MCF 10A (cell line): ENCODE results near the gene DUS1L. TPM values are rescaled to one million over a fixed set of nuclear protein-coding genes. Genes with fewer than 3 reads are reported as not detected.

ENCODE experiments used
- BruUV-seq: library from RNA; stranded (reverse); fragments of 400-500 nt; replicated peaks from 2 replicates; lab custom pipeline; 2021; lab: Mats Ljungman, UMichigan
- CTCF ChIA-PET: fragments of 300-600 bp; sonication (Branson Sonifier 250); formaldehyde crosslinking; extraction: SDS; loops from one replicate; lab custom pipeline; 2021; ENCODE audit warnings: antibody characterized with exemption, inconsistent platforms; lab: Yijun Ruan, JAX
- POLR2A ChIA-PET: fragments of 300-600, 350-650 bp; sonication (Branson Sonifier 250); formaldehyde crosslinking; extraction: SDS; loops from one replicate; lab custom pipeline; 2020; ENCODE audit warnings: antibody characterized with exemption, inconsistent platforms; lab: Yijun Ruan, JAX
- DNase-seq: peaks from one replicate; pipeline ENCODE4 v3.0.0-alpha.2; 2018; ENCODE audit not compliant: unreplicated experiment
- H3K27ac Mint-ChIP-seq: one replicate; pipeline ENCODE4 v1.8.0; 2022; ENCODE audit warnings: mild to moderate bottlenecking, low read depth, mixed read lengths; ENCODE audit not compliant: unreplicated experiment
- H3K27me3 Mint-ChIP-seq: one replicate; pipeline ENCODE4 v1.8.0; 2022; ENCODE audit warnings: mixed read lengths; ENCODE audit not compliant: insufficient read depth, unreplicated experiment
- H3K36me3 Mint-ChIP-seq: one replicate; pipeline ENCODE4 v1.8.0; 2022; ENCODE audit warnings: mild to moderate bottlenecking, moderate library complexity, mixed read lengths; ENCODE audit not compliant: insufficient read depth, unreplicated experiment
- H3K4me1 Mint-ChIP-seq: one replicate; pipeline ENCODE4 v1.8.0; 2022; ENCODE audit warnings: mixed read lengths; ENCODE audit not compliant: insufficient read depth, unreplicated experiment
- H3K4me3 Mint-ChIP-seq: one replicate; pipeline ENCODE4 v1.8.0; 2022; ENCODE audit warnings: mild to moderate bottlenecking, moderate library complexity, mixed read lengths; ENCODE audit not compliant: unreplicated experiment
- H3K9me3 Mint-ChIP-seq: one replicate; pipeline ENCODE4 v1.8.0; 2022; ENCODE audit warnings: mixed read lengths; ENCODE audit not compliant: unreplicated experiment
- CTCF ChIP-seq: fragments of 200-600 bp; IDR thresholded peaks from one replicate; pipeline ENCODE4 v1.8.0; 2022; ENCODE audit warnings: antibody characterized with exemption, mild to moderate bottlenecking; ENCODE audit not compliant: unreplicated experiment
- intact Hi-C: fragments of 100-400 bp; cut with micrococcal nuclease; formaldehyde crosslinking; loops from 2 replicates; pipeline ENCODE4 v1.14.1; 2022
- total RNA-seq: library from RNA; stranded (reverse); gene quantifications from 2 replicates; pipeline ENCODE4 v1.2.3, GENCODE V29; 2022

DUS1L gene
- total RNA-seq, 1 experiment from 2014 or later = 116 TPM

GRCh38 chr17:82113422-82113821 is 47.8 kb upstream of the DUS1L start:
- DNase-seq = no peak
- no peaks in the 10 kb centered on the region for H3K9me3 Mint-ChIP-seq
- no TSS peak for BruUV-seq
- H3K27ac Mint-ChIP-seq = no peak overlapping the region
- no peak overlapping the region for H3K4me3 Mint-ChIP-seq
- CTCF ChIA-PET = interaction anchor here (1.4 kb wide), 1 partner anchor 9 kb away, joined by 4 read pairs; no protein-coding TSS in a partner anchor
- H3K36me3 Mint-ChIP-seq = peaks cover 18% of the 10 kb centered on the region
- no peaks in the 10 kb centered on the region for H3K27me3 Mint-ChIP-seq
- intact Hi-C loops = no loop called here
- no peaks in the 10 kb centered on the region for H3K4me1 Mint-ChIP-seq
- POLR2A ChIA-PET = no interaction called here
- no peak for TF ChIP-seq CTCF

GRCh38 chr17:82112914-82113311 is 47.3 kb upstream of the DUS1L start:
- ChIA-PET CTCF (interaction anchor here (1.4 kb wide), 1 partner anchor 9 kb away, joined by 4 read pairs; no protein-coding TSS in a partner anchor), POLR2A (interaction anchor here (1.0 kb wide), 1 partner anchor 15 kb away, joined by 7 read pairs; the partner anchor contains the start of gene FASN)
- Mint-ChIP-seq H3K9me3 (no peaks in the 10 kb centered on the region), H3K36me3 (peaks cover 21% of the 10 kb centered on the region), H3K27me3 (no peaks in the 10 kb centered on the region), H3K4me3 (no peak overlapping the region), H3K4me1 (no peaks in the 10 kb centered on the region), H3K27ac (no peak overlapping the region)
- intact Hi-C loops = no loop called here
- DNase-seq = no peak
- BruUV-seq = no TSS peak
- TF ChIP-seq CTCF = no peak

- BruUV-seq = no TSS peak
- Mint-ChIP-seq H3K9me3 (no peaks in the 10 kb centered on the region), H3K4me3 (no peak overlapping the region), H3K27ac (no peak overlapping the region), H3K36me3 (peaks cover 26% of the 10 kb centered on the region), H3K27me3 (no peaks in the 10 kb centered on the region), H3K4me1 (no peaks in the 10 kb centered on the region)
- intact Hi-C loops = no loop called here
- DNase-seq = no peak
- POLR2A ChIA-PET = interaction anchor here (1.0 kb wide), 1 partner anchor 14 kb away, joined by 7 read pairs; the partner anchor contains the start of gene FASN
- CTCF ChIA-PET = interaction anchor here (0.6 to 1.4 kb wide), 3 partner anchors 10 to 49 kb away, joined by 3 to 4 read pairs (median 3); no protein-coding TSS in a partner anchor
- no peak for TF ChIP-seq CTCF
Measured at GRCh38 chr17:82112181-82112913, 46.7 kb upstream of the DUS1L start.

GRCh38 chr17:82110298-82110697 is 44.7 kb upstream of the DUS1L start:
- peak; percentile 79 for DNase-seq

More at GRCh38 chr17:82110298-82110697, 44.7 kb upstream of the DUS1L start:
- no TSS peak for BruUV-seq
- Mint-ChIP-seq H3K4me3 (no peak overlapping the region), H3K9me3 (no peaks in the 10 kb centered on the region), H3K27me3 (no peaks in the 10 kb centered on the region), H3K27ac (peak overlapping the region; percentile 66), H3K36me3 (peaks cover 38% of the 10 kb centered on the region), H3K4me1 (peaks cover 12% of the 10 kb centered on the region)
- POLR2A ChIA-PET = interaction anchor here (0.6 to 7.0 kb wide), 11 partner anchors 10 to 408 kb away, joined by 3 to 62 read pairs (median 3); partner anchors contain the start of genes DCXR, FASN and P4HB
- no peak for TF ChIP-seq CTCF
- CTCF ChIA-PET = interaction anchor here (0.6 kb wide), 1 partner anchor 69 kb away, joined by 3 read pairs; no protein-coding TSS in a partner anchor
- intact Hi-C loops = no loop called here
